Activated CD4-positive, alpha-beta T cell treated with anti-CD3 and anti-CD28 coated beads for 36 hours (primary cell): ENCODE results near the gene CSK. TPM values are rescaled to one million over a fixed set of nuclear protein-coding genes. Genes with fewer than 3 reads are reported as not detected.

ENCODE experiments used
- ATAC-seq: fragments of 200-7000 bp; cut with Tn5 transposase; one replicate; pipeline ENCODE4 v1.10.0; 2021; ENCODE audit warnings: mild to moderate bottlenecking, moderate library complexity
- CTCF ChIA-PET: fragments of 350-600 bp; sonication (Branson Sonifier 250); formaldehyde crosslinking; loops from one replicate; lab custom pipeline; 2021; ENCODE audit warnings: antibody characterized with exemption; lab: Charles Lee
- POLR2A ChIA-PET: fragments of 350-600 bp; sonication (Branson Sonifier 250); formaldehyde crosslinking; loops from one replicate; lab custom pipeline; 2021; ENCODE audit warnings: antibody characterized with exemption, inconsistent platforms; lab: Charles Lee
- DNase-seq: peaks from one replicate; pipeline ENCODE4 v3.0.0-alpha.2; 2020
- H3K27ac Mint-ChIP-seq: one replicate; pipeline ENCODE4 v1.8.0; 2021; ENCODE audit warnings: mixed read lengths
- H3K27me3 Mint-ChIP-seq: one replicate; pipeline ENCODE4 v1.8.0; 2021; ENCODE audit warnings: mixed read lengths
- H3K36me3 Mint-ChIP-seq: one replicate; pipeline ENCODE4 v1.8.0; 2021; ENCODE audit warnings: low read depth, mixed read lengths
- H3K4me1 Mint-ChIP-seq: one replicate; pipeline ENCODE4 v1.8.0; 2021; ENCODE audit warnings: mixed read lengths
- H3K4me3 Mint-ChIP-seq: one replicate; pipeline ENCODE4 v1.8.0; 2021; ENCODE audit warnings: mild to moderate bottlenecking, moderate library complexity, mixed read lengths
- H3K9me3 Mint-ChIP-seq: one replicate; pipeline ENCODE4 v1.8.0; 2021; ENCODE audit warnings: low read depth, mixed read lengths
- intact Hi-C, 2 experiments: fragments of 100-400 bp; cut with DNase I in 1 of 2; cut with micrococcal nuclease in 1 of 2; formaldehyde crosslinking; loops; one replicate each; pipeline versions ENCODE4 v1.14.2 to v1.15.1; 2022 to 2024; cut with DNase I, micrococcal nuclease
- total RNA-seq, 2 experiments: library from RNA; stranded (reverse); gene quantifications; one replicate each; pipeline ENCODE4 v1.2.3, GENCODE V29; 2021

Gene CSK
- total RNA-seq, 2 experiments from 2014 or later: 229 to 272 TPM

GRCh38 chr15:74842581-74843444, 60.9 kb downstream of the CSK start, which contains the start of gene ULK3:
ULK3 (minus strand) TSS chr15:74843156; CDS start chr15:74843105, 51 bp downstream.
- Mint-ChIP-seq H3K9me3 (no peaks in the 10 kb centered on the region), H3K4me1 (peaks cover 45% of the 10 kb centered on the region), H3K4me3 (peak within 1 kb of the TSS; percentile 90), H3K36me3 (peaks cover 22% of the 10 kb centered on the region), H3K27ac (peak within 1 kb of the TSS; percentile 90), H3K27me3 (no peaks in the 10 kb centered on the region)
- ChIA-PET POLR2A (no interaction called here), CTCF (interaction anchor here (0.7 to 2.3 kb wide), 9 partner anchors 27 to 152 kb away, joined by 3 to 15 read pairs (median 5); partner anchors contain the start of gene SCAMP5)
- DNase-seq (peak; percentile 97), ATAC-seq (peak; percentile 85)
- intact Hi-C loops: loop anchor here (1.0 to 5.0 kb wide), 20 partner anchors 27 to 608 kb away; partner anchors contain the start of genes COX5A (in 2 of the 2), CLK3 (in 1 of the 2), EDC3 (in 1 of the 2) and FAM219B (in 1 of the 2)

GRCh38 chr15:74843445-74843828, 61.6 kb downstream of the CSK start:
- DNase-seq (no peak), ATAC-seq (no peak)
- Mint-ChIP-seq H3K27ac (peak overlapping the region; percentile 90), H3K36me3 (peaks cover 22% of the 10 kb centered on the region), H3K4me3 (peak overlapping the region; percentile 90), H3K4me1 (peaks cover 45% of the 10 kb centered on the region), H3K27me3 (no peaks in the 10 kb centered on the region), H3K9me3 (no peaks in the 10 kb centered on the region)
- POLR2A ChIA-PET: no interaction called here
- CTCF ChIA-PET: interaction anchor here (0.6 to 2.3 kb wide), 9 partner anchors 27 to 152 kb away, joined by 3 to 15 read pairs (median 5); partner anchors contain the start of gene SCAMP5
- intact Hi-C loops: loop anchor here (1.0 to 5.0 kb wide), 19 partner anchors 27 to 607 kb away; partner anchors contain the start of genes COX5A (in 2 of the 2), CLK3 (in 1 of the 2), EDC3 (in 1 of the 2) and FAM219B (in 1 of the 2)

DNA sequence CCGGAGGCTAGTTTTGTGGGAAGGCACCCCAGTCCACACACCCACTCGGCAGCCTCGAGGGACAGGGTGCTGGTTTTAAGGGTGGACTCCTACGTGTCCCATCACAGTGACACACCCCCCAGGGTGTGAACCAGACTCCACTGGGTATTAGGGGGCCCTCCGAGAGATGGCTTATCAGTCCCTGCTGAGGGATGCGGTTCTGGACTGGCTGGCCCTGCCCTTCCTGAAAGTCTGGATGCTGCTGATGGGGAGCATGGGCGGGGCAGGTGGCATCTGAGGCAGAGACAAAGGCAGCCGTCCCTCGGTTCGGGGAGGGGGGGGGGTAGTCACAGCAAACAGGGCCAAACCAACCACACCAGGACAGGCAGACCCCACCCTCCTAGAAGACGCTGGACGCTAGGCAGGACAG, 62.0 kb downstream of the CSK start:
- H3K27me3 Mint-ChIP-seq: no peaks in the 10 kb centered on the region
- H3K9me3 Mint-ChIP-seq: no peaks in the 10 kb centered on the region
- peaks cover 45% of the 10 kb centered on the region for H3K4me1 Mint-ChIP-seq
- H3K4me3 Mint-ChIP-seq: peak overlapping the region; percentile 90
- intact Hi-C loops: loop anchor here (1.0 to 5.0 kb wide), 19 partner anchors 26 to 607 kb away; partner anchors contain the start of genes COX5A (in 2 of the 2), CLK3 (in 1 of the 2), EDC3 (in 1 of the 2) and FAM219B (in 1 of the 2)
- no peak for ATAC-seq
- no peak for DNase-seq
- ChIA-PET POLR2A (no interaction called here), CTCF (interaction anchor here (0.6 to 1.5 kb wide), 6 partner anchors 26 to 209 kb away, joined by 3 to 6 read pairs (median 4); partner anchors contain the start of gene SCAMP5)
- peaks cover 20% of the 10 kb centered on the region for H3K36me3 Mint-ChIP-seq
- peak overlapping the region; percentile 90 for H3K27ac Mint-ChIP-seq

DNA sequence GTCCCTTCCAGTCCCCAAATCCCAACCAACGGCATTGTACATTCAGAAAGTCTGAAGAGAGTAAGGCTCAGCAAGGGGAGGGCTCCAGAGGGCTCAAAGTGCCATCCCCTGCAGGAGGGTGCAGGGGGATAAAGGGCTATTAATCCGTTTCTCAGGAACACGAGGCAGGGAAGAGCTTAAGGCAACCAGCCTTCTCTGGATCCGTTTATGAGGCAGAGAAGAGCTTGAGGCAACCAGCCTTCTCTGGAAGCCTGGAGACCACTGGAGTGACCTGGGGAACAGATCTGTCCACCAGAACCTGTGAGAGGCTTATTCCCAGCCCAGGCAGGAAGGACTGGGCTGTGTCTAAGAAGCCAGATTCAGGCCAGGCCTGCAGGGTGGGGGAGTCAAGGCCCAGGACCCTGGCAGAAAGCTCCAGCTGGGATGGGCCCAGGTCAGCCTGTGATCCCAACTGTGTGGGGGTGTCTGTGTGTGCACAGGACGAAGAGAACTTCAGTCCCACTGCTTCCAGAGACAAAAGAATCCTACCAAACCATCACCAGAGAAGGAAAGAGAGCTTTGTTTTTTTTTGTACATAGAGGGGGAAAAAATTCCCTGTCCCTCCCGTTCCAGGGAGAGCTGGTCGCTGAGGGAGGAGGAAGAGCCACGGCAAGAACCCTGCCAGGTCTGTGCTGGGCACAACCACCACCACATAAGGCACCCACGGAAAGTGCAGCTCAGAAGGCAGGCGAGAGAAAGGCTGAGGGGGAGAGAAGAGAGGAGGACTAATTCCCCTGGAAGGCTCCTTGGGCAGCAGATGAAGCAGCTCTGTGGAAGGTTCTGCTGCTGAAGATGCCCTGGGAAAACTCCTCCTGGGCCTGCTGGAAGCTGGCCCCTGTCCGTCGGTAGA, 62.7 kb downstream of the CSK start:
- Mint-ChIP-seq H3K9me3 (no peaks in the 10 kb centered on the region), H3K36me3 (peaks cover 20% of the 10 kb centered on the region), H3K4me1 (peaks cover 45% of the 10 kb centered on the region), H3K4me3 (peak overlapping the region; percentile 90), H3K27ac (peak overlapping the region; percentile 96), H3K27me3 (no peaks in the 10 kb centered on the region)
- ATAC-seq: peak; percentile 4
- no peak for DNase-seq
- CTCF ChIA-PET: interaction anchor here (0.6 to 1.4 kb wide), 13 partner anchors 8 to 357 kb away, joined by 3 to 5 read pairs (median 3); partner anchors contain the start of gene C15orf39
- intact Hi-C loops: loop anchor here (2.0 to 5.0 kb wide), 4 partner anchors 42 to 472 kb away; no protein-coding TSS in a partner anchor
- POLR2A ChIA-PET: interaction anchor here (0.7 kb wide), 1 partner anchor 304 kb away, joined by 3 read pairs; no protein-coding TSS in a partner anchor

DNA sequence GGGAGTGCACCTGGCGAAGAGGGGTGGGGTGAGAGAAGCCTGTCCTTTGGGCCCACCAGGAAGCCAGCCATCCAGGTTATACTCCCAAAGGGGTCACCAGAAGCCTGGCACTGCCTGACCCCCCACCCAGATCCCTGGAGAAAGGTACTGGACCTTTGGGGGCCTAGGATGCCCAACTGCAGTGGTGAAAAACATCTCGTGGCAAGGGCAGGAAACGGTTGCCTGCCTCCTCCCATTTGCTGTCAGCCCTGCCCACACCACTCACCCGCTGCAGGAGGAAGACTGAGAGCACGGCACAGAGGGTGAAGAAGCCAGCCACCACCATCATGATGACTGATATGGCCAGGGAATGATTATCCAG, 63.3 kb downstream of the CSK start:
- CTCF ChIA-PET: interaction anchor here (0.7 to 1.4 kb wide), 11 partner anchors 13 to 356 kb away, joined by 3 to 5 read pairs (median 3); partner anchors contain the start of gene C15orf39
- DNase-seq (peak; percentile 80), ATAC-seq (peak; percentile 69)
- H3K27ac Mint-ChIP-seq: peak overlapping the region; percentile 96
- H3K4me1 Mint-ChIP-seq: peaks cover 45% of the 10 kb centered on the region
- intact Hi-C loops: loop anchor here in 1 of 2 experiments (2.0 kb wide), 1 partner anchor 64 kb away; no protein-coding TSS in a partner anchor
- H3K27me3 Mint-ChIP-seq: no peaks in the 10 kb centered on the region
- POLR2A ChIA-PET: interaction anchor here (0.7 kb wide), 1 partner anchor 305 kb away, joined by 3 read pairs; no protein-coding TSS in a partner anchor
- H3K36me3 Mint-ChIP-seq: peaks cover 21% of the 10 kb centered on the region
- no peaks in the 10 kb centered on the region for H3K9me3 Mint-ChIP-seq
- H3K4me3 Mint-ChIP-seq: peak overlapping the region; percentile 90

GRCh38 chr15:74845581-74845980, 63.7 kb downstream of the CSK start:
- ATAC-seq: peak; percentile 9

GRCh38 chr15:74847432-74847831, 65.6 kb downstream of the CSK start:
- H3K27me3 Mint-ChIP-seq: no peaks in the 10 kb centered on the region
- CTCF ChIA-PET: interaction anchor here (0.6 to 2.0 kb wide), 7 partner anchors 22 to 226 kb away, joined by 3 to 7 read pairs (median 3); no protein-coding TSS in a partner anchor
- POLR2A ChIA-PET: interaction anchor here (0.6 kb wide), 1 partner anchor 225 kb away, joined by 4 read pairs; no protein-coding TSS in a partner anchor
- intact Hi-C loops: no loop called here
- ATAC-seq (no peak), DNase-seq (no peak)
- H3K27ac Mint-ChIP-seq: peak overlapping the region; percentile 26
- no peaks in the 10 kb centered on the region for H3K9me3 Mint-ChIP-seq
- peaks cover 22% of the 10 kb centered on the region for H3K36me3 Mint-ChIP-seq
- H3K4me1 Mint-ChIP-seq: peaks cover 29% of the 10 kb centered on the region
- H3K4me3 Mint-ChIP-seq: no peak overlapping the region

More at GRCh38 chr15:74845581-74845980, 63.7 kb downstream of the CSK start:
- intact Hi-C loops: loop anchor here in 1 of 2 experiments (2.0 kb wide), 1 partner anchor 65 kb away; no protein-coding TSS in a partner anchor
- H3K9me3 Mint-ChIP-seq: no peaks in the 10 kb centered on the region
- POLR2A ChIA-PET: no interaction called here
- peak; percentile 41 for DNase-seq
- H3K4me1 Mint-ChIP-seq: peaks cover 45% of the 10 kb centered on the region
- H3K27me3 Mint-ChIP-seq: no peaks in the 10 kb centered on the region
- H3K27ac Mint-ChIP-seq: peak overlapping the region; percentile 96
- H3K36me3 Mint-ChIP-seq: peaks cover 21% of the 10 kb centered on the region
- peak overlapping the region; percentile 90 for H3K4me3 Mint-ChIP-seq
- CTCF ChIA-PET: interaction anchor here (0.7 to 2.0 kb wide), 4 partner anchors 13 to 213 kb away, joined by 3 to 7 read pairs (median 3); no protein-coding TSS in a partner anchor

GRCh38 chr15:74850393-74850792, 68.5 kb downstream of the CSK start:
- Mint-ChIP-seq H3K4me3 (no peak overlapping the region), H3K9me3 (no peaks in the 10 kb centered on the region), H3K36me3 (peaks cover 22% of the 10 kb centered on the region), H3K27me3 (no peaks in the 10 kb centered on the region), H3K27ac (no peak overlapping the region), H3K4me1 (peaks cover 8% of the 10 kb centered on the region)
- ATAC-seq: no peak
- ChIA-PET POLR2A (no interaction called here), CTCF (interaction anchor here (1.0 kb wide), 1 partner anchor 9 kb away, joined by 4 read pairs; no protein-coding TSS in a partner anchor)
- DNase-seq: no peak
- intact Hi-C loops: no loop called here

GRCh38 chr15:74851960-74852359, 70.1 kb downstream of the CSK start:
- Mint-ChIP-seq H3K27ac (no peak overlapping the region), H3K4me3 (no peak overlapping the region), H3K4me1 (peaks cover 4% of the 10 kb centered on the region), H3K9me3 (no peaks in the 10 kb centered on the region), H3K27me3 (no peaks in the 10 kb centered on the region), H3K36me3 (peaks cover 21% of the 10 kb centered on the region)
- DNase-seq (no peak), ATAC-seq (no peak)
- intact Hi-C loops: no loop called here
- ChIA-PET CTCF (interaction anchor here (0.7 to 1.1 kb wide), 2 partner anchors 50 to 595 kb away, joined by 3 read pairs; no protein-coding TSS in a partner anchor), POLR2A (no interaction called here)
